Adrenal gland (tissue), 5 donors: ENCODE data around the gene S100A12.

ENCODE experiments used
- POLR2A ChIP-seq, 2 donors: fragments of 450-650 bp; IDR thresholded peaks; one replicate each; pipeline ENCODE4 v1.6.1; 2017; ENCODE audit warnings: antibody characterized with exemption in 2 of 2, mild to moderate bottlenecking in 2 of 2, moderate library complexity in 1 of 2
- TF ChIP-seq, protein P1 (sequence below), 6 experiments: fragments of 450-650 bp in 4 of 6; fragments of 200-600 bp in 2 of 6; sonication (generic) in 1 of 6; IDR thresholded peaks; 1 replicate in 5 of 6; 2 replicates in 1 of 6; pipeline versions ENCODE4 v1.5.1 to v1.8.0; 2016 to 2021; ENCODE audit warnings: antibody characterized with exemption in 6 of 6, mild to moderate bottlenecking in 2 of 6, moderate library complexity in 1 of 6
- donor health status: DM: no; HTN: no; CAD: no.

DNA sequence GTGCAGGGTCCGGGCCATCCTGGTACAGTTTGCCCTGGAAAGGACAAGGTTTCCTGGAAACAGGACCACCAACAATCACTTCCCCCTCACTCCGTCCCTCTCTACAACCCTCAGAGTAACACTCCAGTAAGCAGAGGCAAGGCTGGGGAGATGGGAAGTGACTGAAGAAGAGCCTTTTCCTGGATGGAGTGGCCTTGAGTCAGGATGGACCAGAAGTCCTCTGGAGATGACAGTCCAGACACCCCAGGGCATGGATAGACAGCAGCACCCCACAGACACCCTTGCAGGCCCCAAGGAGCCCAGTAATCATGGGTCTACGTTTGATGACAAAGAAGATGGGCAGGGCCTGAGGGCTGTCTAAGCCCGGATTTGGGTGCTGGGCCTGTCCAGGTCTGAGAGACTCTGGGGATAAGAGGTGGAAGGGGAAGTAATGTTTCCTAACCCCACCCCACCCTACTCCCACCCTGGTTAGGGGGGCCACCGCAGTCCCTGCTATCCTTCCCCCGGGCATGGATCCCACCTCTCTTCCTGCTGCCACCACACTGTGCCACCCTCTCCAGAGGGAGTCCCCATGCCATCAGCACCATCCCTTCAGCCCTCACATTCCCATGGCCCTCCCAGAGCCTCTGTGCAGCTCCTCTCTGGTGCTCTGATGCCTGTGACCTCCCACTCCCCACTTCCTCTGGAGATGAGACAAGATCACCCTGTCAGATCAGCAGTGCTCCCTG is 22.7 kb upstream of the S100A12 start:
- TF ChIP-seq POLR2A (IDR thresholded peaks at IDR 0.05): no peak
- TF ChIP-seq, protein P1, sequence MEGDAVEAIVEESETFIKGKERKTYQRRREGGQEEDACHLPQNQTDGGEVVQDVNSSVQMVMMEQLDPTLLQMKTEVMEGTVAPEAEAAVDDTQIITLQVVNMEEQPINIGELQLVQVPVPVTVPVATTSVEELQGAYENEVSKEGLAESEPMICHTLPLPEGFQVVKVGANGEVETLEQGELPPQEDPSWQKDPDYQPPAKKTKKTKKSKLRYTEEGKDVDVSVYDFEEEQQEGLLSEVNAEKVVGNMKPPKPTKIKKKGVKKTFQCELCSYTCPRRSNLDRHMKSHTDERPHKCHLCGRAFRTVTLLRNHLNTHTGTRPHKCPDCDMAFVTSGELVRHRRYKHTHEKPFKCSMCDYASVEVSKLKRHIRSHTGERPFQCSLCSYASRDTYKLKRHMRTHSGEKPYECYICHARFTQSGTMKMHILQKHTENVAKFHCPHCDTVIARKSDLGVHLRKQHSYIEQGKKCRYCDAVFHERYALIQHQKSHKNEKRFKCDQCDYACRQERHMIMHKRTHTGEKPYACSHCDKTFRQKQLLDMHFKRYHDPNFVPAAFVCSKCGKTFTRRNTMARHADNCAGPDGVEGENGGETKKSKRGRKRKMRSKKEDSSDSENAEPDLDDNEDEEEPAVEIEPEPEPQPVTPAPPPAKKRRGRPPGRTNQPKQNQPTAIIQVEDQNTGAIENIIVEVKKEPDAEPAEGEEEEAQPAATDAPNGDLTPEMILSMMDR (IDR thresholded peaks at IDR 0.05): no peak
